Upper lobe of left lung (tissue), 4 donors: Measurements from ENCODE around the gene KRT3.

Experiments
- CTCF ChIP-seq, 6 experiments: fragments of 450-650 bp in 4 of 6; fragments of 200-600 bp in 2 of 6; sonication (generic) in 2 of 6; IDR thresholded peaks; one replicate each; pipeline ENCODE4 v1.5.1; 2016 to 2019; ENCODE audit warnings: antibody characterized with exemption in 6 of 6
- EP300 ChIP-seq, 4 donors: sonication (generic); formaldehyde crosslinking; IDR thresholded peaks; one replicate each; pipeline ENCODE4 v1.5.1; 2017; ENCODE audit warnings: antibody characterized with exemption in 4 of 4, control low read depth in 2 of 4

GRCh38 chr12:52776435-52776834, 19.5 kb downstream of the KRT3 start:
- TF ChIP-seq CTCF (IDR thresholded peaks at IDR 0.05) (no peak), EP300 (IDR thresholded peaks at IDR 0.05) (no peak)
